Measurements from ENCODE around the gene FAM13B.
"Not testable (repeated sequence)": the region's sequence is repeated elsewhere in the genome, so short reads cannot be mapped to it uniquely, and the experiment has no call there.

The FAM13B gene

DNA sequence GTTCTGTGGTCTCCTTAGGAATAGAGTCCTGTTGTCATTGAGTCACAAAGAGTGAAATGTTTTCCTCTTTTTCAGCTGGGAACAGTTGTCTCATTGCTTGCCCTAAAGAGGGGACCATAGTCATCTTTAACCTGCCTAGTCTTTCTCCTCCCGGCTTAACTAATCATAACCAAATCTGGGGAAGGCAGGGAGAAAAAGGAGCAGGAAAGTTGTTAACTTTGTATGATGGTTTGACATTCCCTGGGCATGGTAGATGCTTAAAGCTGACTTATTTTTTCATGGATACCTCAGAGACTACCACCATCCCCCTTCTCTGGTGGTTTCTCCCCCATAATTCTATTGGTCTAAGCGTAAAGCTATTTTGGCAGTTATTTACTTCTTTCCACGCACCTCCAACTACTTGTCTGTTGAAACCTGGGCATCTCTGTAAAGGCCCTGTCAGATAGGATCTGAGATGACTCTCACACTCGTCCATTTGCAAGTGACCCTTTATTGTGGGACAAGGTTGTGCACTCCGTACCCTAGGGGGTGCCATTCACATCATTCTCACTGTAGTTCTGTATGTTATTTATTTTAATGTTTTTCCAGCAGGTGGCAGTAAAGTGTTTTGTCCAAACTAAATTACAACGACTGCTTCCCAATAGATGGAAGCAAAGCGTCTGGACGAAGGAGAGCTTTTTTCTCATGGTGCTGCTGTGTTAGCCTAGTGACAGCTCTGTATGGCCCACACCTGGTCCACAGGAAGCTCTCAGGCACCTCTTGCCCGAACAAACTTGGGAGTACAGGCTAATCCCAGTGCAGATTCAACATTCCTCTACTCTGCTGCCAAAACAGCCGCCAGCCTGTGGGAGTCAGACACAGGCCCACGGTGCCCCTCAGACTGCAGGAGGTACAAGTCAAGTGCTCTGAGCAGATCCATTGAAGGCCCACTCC lies 3.0 kb upstream of the FAM13B start:
- DNase-seq (ENCODE audit: low read depth, low spot score), result peak; percentile 40

DNA sequence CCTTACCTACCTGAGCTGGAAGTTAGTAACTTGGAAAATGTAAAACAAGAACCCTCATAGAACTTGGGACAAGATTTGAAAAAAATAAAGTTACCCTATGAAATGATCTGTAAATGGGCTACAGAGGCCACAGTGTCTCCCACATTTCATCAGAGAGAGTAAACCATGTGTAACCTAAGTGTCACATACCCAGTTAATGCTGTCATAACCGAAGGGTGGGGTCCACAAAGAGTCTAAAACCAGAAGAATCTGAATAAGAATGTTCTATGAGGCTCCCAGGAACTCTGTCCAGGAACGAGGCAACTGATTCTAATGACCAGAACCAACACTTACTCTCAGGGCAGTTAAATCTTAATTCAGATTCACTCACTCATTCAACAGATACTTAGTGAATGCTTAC lies 1.0 kb upstream of the FAM13B start:
- DNase-seq (ENCODE audit: low read depth, low spot score), result no peak

DNA sequence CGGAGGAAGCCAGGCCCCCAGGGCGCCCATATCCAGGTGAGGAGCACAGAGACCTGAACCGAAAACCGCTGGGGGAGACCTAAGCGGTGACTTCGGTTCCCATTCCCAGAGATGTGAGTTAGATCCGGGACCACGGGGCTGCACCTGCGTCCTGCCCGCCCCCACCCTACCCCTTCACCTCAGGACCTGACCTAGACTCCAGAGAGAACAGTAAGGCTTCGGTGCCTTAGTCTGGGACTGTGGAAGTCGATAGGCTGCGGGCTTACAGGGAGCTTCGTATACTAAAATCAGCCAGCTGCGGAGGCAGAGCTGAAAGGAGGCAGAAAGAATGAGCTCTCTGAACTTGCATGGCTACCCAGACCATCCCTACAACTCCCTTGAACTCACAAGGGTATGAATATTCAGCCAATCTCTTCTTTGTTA lies 518 bp upstream of the FAM13B start:
- no peak for DNase-seq (ENCODE audit: low read depth, low spot score)

DNA sequence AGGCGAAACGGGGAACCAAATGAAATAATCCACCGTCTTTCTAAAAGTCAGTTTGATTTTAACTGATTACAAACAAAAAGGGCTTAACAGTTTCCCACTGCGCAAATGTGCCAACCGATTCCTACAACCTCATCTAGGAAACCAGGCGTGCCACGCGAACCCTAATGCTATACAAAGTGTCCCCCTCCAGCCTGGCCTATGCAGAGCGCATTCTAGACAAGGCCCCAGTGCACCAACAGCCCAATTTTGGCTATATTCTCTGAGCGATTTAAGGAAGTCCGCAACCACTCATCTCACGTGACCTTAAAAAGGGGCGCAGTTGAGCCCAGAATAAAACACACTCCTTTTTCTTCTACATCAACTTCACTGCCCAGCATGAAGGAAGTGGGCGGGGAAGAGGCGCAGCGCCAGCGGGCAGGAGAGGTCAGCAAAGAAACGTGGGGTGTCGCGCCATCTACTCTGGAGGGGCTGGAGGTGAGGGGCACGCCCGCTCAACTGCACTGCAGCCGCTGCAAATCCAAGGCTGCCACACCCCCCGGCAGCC lies 779 bp downstream of the FAM13B start:
- peak; percentile 16 for DNase-seq (ENCODE audit: low read depth, low spot score)

DNA sequence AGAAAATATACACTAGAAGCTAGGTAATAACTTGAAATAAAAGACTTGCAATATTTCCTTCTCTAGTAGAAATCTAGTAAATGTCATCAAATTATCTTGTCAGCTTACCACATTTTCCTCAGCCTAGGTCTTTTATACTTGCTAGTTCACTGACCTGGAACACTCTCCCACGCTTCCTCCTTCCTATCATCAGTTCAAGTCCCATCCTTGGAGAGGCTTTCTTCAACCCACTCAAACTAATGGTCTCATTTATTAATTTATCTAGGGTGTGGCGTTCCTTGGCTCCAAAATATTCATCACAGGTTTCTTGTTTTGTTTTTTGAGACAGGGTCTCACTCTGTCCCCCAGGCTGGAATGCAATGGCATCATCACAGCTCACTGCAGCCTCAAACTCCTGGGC lies 2.9 kb downstream of the FAM13B start:
- no peak for DNase-seq (ENCODE audit: low read depth, low spot score)

DNA sequence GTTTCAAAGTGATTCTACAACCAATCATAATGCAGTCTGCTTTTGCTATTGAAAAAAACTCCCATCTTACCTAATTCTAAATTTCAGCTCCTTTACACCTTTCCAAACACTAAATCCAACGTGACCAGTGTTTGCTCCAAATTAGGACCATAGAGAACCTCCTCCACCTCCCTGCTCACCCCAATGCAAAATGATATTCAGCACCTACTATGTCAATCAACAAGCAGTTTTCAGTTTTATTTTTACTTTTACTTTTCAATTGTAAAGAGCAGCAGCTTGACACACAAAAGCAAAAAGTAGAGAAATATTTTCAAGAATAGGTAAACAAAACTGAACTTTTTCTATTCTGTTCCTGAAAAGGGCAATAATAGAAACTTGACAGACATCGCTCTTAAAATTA lies 3.4 kb downstream of the FAM13B start:
- DNase-seq (ENCODE audit: low read depth, low spot score), result no peak

DNA sequence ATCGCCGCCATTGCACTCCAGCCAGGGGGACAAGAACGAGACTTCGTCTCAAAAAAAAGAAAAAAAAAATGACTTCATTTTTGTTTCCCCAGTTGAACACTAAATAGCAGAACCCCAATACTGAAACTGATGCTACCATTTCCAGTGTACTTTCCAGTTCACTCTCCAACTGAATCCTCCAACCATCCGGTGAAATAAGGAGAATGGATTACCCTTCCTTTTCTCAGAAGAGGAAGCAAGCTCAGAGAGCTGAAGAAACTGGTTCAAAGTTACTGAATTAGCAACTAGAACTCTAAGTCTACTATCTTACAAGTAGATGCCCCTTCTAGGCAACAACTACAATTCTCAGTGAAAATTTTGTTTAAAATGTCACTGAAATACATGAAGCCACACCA lies 3.9 kb downstream of the FAM13B start:
- no peak for DNase-seq (ENCODE audit: low read depth, low spot score)

DNA sequence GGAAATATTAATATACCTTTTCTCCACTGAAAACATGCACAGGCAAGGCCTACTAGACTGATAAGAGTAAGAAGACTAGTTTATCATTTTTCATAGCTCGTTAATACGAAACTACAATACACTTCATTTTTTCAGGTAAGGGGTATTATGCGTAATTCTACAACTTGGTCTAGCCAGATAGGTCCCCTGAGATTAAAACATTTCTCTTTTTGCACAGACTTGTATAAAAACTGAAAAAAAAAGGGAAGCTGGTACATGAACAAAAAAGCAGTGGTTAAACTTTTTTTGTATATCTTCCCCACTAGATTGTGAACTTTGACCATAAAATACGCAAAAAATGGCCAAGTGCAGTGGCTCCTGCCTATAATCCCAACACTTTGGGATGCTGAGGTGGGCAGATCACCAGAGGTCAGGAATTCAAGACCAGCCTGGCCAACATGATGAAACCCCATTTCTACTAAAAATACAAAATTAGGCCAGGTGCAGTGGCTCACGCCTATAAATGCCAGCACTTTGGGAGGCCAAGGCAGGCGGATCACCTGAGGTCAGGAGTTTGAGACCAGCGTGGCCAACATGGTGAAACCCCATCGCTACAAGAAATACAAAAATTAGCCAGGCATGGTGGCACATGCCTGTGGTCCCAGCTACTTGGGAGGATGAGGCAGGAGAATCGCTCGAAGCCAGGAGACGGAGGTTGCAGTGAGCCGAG lies 4.5 kb downstream of the FAM13B start:
- DNase-seq (ENCODE audit: low read depth, low spot score), result not testable (repeated sequence)

DNA sequence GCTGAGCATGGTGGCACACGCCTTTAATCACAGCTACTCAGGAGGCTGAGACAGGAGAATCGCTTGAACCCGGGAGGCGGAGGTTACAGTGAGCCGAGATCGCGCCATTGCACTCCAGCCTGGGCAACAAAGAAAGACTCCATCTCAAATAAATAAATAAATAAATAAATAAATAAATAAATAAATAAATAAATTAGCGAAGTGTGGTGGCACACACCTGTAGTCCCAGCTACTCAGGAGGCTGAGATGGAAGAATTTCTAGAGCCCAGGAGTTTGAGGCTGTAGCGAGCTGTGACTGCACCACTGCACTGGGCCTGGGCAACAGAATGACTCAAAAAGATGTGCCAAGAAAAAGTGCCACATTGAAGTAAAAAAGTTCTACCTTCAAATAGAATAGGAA lies 6.1 kb downstream of the FAM13B start:
- not testable (repeated sequence) for DNase-seq (ENCODE audit: low read depth, low spot score)

DNA sequence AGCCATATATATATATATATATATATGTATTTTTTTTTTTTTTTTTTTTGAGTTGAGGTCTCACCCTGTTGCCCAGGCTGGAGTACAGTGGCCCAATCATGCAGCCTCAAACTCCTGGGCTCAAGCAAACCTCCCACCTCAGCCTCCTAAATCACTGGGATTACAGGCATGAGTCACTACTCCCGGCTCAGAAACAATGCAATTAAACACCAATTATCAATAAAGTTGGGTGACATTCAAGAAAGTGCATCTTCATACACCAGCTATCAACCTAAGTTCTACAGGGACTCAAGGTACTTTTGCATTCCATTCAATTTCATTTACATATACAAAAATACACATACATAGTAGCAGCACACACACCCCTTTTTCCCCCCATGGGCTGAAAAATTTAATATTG lies 7.6 kb downstream of the FAM13B start:
- DNase-seq (ENCODE audit: low read depth, low spot score), result no peak

DNA sequence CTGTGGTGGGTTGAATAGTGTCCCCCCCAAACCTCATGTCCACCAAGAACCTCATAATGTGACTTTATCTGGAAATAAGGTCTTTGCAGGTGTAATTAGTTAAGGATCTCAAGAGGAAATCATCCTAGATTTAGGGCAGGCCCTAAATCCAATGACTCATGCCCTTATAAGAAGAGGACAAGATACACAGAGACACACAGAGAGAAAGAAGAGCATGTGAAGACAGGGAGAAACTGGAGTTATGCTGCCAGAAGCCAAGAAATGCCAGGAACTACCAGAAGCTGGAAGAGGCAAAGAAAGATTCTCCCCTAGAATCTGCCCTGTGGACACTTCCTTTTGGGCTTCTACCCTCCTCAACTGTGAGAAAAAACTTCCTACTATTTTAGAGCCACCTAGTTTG lies 8.8 kb downstream of the FAM13B start:
- no peak for DNase-seq (ENCODE audit: low read depth, low spot score)

DNA sequence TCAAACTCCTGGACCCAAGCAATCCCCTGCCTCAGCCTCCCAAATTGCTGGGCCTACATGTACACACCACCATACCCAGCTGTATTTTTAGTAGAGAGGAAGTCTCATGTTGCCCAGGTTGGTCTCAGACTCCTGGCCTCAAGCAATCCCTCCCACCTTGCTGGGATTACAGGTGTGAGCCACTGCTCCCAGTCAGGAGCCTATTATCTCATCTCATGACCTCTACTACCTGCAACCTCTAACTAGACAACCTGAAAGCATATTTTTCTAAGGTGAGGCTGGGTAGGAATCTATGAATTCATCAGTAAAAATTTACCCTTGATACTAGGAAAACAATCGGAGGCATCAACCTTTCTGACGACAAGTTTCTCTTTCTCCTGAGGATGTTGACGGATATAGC lies 10.0 kb downstream of the FAM13B start:
- no peak for DNase-seq (ENCODE audit: low read depth, low spot score)

DNA sequence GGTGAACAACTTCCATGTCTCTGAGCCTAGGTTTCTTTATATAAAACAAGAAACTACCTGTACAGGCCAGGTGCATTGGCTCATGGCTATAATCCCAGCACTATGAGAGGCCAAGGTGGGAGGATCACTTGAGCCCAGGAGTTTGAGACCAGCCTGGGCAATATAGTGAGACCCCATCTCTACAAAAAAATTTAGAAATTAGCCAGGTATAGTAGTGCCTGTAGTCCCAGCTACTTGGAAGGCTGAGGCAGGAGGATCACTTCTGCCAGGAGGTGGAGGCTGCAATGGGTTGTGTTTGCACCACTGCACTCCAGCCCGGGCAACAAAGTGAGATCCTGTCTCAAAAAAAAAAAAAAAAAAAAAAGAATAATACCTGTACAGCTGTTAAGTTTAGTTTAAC lies 11.1 kb downstream of the FAM13B start:
- no peak for DNase-seq (ENCODE audit: low read depth, low spot score)

DNA sequence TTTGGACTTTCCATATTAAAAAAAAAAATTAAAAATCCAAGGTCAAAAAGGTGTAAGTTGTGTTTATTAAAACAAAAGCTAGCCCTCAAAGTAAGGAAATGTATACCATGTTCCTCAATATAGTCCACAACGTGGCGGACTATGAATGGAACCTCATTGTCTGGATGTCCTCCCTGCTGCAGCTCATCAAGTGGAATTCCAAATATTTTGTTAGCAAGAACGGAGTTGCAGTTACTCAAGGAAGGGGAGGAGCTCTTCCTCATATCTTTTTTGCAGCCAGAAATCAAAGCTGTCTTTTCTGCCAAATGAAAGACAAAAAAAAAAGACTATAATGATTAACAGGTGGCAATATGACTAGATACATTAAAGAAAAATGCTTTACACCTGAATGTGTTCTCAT lies 14.0 kb downstream of the FAM13B start:
- DNase-seq (ENCODE audit: low read depth, low spot score), result no peak

DNA sequence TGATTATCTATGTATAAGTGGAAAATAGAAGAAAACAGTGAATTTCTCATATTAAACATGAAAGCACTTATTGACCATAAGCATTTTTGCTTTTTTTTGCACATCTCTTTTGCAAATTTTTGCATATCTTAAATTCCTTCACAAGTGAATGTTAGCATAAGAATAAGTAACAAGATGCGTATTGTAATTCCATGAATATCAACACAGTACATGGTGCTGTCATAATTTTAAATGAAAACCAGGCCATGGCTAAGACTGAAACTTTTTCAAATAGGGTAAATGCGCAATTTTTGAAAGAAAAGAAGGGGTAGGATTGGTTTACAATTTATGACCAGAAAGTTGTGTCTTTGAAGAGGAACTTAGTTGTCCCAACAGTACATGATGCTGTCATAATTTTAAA lies 17.0 kb downstream of the FAM13B start:
- no peak for DNase-seq (ENCODE audit: low read depth, low spot score)

DNA sequence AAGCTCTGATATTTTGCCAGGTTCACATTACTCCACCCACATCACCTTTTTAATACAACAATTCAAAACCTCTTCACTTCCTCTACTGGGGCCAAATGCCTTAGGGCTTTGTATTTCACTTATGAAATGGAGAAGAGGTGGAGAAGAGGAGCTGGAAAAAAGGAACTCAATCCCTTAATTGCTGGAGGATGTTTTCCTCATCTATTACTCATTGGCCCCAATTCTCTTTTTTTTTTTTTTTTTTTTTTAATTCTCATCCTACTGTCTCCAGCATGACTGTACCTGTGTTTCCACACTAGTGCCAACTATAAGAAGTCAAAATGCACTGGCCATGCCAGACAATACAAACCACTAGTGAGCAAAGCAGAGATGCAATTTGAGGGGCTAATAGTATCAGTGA lies 20.9 kb downstream of the FAM13B start:
- DNase-seq (ENCODE audit: low read depth, low spot score), result no peak

DNA sequence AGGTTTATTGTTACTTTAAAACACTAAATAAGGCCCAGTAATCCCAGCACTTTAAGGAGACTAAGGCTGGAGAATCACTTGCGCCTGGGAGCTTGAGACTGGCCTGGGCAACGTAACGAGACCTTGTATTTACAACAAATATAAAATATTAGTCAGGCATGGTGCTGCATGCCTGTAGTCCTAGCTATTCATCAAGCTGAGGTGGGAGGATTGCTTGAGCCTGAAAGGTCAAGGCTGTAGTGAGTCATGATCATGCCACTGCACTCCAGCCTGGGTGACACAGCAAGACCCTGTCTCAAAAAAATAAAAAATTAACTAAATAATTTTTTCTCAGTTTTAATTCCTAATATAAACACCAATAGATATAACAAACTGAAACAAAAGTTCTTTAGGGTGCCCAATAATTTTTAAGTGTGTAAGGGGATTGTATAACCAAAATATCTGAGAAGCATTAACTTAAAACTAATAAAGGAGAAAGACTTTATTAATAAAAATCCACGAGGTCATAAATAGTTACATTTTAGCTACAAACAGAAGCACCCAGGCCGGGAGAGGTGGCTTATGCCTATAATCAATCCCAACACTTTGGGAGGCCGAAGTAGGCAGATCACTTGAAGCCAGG lies 32.7 kb downstream of the FAM13B start:
- DNase-seq (ENCODE audit: low read depth, low spot score), result no peak

DNA sequence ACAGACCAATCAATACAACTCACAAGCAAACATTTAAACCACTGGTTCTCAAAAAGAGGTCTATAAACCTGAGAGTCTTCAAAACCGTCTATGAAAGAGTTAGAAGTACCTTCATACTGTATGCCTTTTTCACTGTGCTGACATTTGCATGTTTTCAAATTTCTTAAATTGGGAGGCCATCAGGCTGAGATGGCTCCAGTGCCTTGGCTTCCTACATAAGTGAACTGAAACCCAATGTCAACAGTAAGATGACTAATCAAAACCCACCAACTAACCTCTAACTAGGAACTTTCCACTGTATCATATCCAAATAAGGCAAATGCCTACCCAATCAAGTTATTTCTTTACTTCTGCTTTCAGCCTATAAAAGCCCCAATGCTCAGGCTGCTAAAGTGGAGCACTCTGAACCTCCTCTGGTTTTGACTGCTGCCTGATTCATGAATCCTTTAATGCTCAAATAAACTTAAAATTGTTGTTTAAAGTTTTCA lies 35.1 kb downstream of the FAM13B start:
- DNase-seq (ENCODE audit: low read depth, low spot score), result no peak

DNA sequence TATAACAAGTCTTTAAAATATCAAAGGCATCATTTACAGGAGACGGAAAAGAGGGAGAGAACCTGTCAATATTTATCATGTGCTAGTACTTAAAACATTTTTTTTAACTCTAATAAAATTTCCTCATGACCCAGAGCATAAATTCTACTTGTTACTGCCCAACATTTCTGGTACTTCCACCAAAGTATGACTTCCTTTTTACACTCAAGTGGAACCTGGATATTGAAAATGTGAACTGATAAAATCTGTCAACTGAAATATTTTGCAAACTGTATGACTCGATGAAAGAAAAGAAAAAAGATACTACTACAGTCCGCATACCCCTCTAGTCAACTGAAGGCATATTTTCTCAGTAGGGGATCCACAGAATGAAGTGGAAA lies 37.1 kb downstream of the FAM13B start:
- no peak for DNase-seq (ENCODE audit: low read depth, low spot score)

DNA sequence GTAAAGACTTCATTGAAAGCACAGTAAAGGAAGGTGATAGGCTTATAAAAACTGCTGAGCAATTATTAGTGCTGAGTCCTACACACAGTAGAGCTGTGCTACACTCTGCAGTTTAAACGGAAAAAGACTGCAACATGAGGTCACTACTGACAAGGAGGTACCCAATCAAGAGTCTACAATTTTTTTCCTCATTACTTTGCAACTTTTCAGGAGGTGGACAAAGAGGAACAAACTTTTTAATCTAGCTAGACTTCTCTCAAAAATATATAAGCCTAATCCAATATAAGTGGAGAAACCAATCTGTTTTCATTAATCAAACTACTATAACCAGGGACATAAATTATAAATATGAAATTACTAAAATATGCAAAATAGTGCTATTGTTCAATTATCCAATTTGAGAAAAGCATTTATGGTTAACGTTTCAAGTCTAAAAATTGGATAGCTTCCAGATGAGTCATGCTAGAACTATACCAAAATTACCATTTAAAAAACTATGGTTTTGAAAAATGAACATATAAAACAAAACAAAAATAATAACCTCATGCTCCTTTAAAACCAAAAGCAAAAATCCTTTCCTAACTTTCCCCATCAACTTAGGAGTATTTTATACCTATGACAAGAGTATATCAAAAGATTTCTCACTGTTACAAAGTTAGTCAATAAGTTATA lies 37.7 kb downstream of the FAM13B start:
- DNase-seq (ENCODE audit: low read depth, low spot score), result no peak

DNA sequence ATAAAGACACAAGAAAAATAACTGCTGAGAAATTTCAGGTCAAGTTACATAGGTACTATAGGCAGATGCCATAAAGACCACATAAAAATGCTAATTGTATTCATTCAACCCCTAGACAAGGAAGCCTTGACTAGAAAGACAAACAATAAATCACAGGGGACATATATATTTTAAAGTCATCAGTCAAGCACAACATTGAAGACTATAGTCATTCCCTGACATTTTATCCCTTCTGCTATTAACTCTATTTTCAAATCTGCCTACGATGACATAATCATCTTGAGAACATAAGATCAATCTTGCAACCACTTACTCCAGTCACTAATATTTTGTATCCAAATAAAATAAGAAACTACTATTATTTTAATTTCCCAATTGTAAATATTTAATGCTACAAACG lies 38.3 kb downstream of the FAM13B start:
- no peak for DNase-seq (ENCODE audit: low read depth, low spot score)

DNA sequence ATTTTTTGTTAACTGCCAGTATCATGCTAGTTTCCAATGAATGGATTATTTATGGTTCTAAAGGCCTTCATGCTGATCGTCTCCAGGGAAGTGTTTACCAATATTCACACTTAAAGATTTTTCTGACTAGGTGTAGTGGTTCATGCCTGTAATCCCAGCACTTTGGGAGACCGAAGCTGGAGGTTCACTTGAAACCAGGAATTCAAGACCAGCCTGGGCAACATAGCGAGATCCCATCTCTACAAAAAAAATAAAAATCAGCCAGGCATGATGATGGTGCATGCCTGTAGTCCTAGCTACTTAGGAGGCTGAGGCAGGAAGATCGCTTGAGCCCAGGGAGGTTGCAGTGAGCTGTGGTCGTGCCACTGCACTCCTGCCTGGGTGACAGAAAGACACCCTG lies 43.5 kb downstream of the FAM13B start:
- DNase-seq (ENCODE audit: low read depth, low spot score), result no peak
